Neural progenitor cell (in vitro differentiated cells): ENCODE data around the gene ZSCAN2. TPM values are rescaled to one million over a fixed set of nuclear protein-coding genes. Genes with fewer than 3 reads are reported as not detected.

Experiments used
- DNase-seq: peaks from one replicate; pipeline ENCODE4 v3.0.0-alpha.2; 2016; ENCODE audit warnings: low spot score
- H2AFZ ChIP-seq: fragments of 200-600 bp; sonication (generic); replicated peaks from 2 replicates; pipeline ENCODE4 v1.6.1; 2016; ENCODE audit warnings: antibody characterized with exemption
- H3F3A ChIP-seq: fragments of 200-600 bp; sonication (generic); 2 replicates; pipeline ENCODE4 v1.6.1; 2016; ENCODE audit warnings: antibody characterized with exemption, low read depth
- H3K27ac ChIP-seq: fragments of 200-600 bp; sonication (generic); 2 replicates; pipeline ENCODE4 v1.5.1; 2016; ENCODE audit warnings: mild to moderate bottlenecking
- H3K27me3 ChIP-seq: fragments of 200-600 bp; sonication (generic); 2 replicates; pipeline ENCODE4 v1.6.1; 2016; ENCODE audit warnings: mild to moderate bottlenecking, moderate library complexity
- H3K36me3 ChIP-seq: fragments of 200-600 bp; sonication (generic); 2 replicates; pipeline ENCODE4 v1.5.1; 2016
- H3K4me1 ChIP-seq: fragments of 200-600 bp; sonication (generic); 2 replicates; pipeline ENCODE4 v1.6.1; 2016; ENCODE audit warnings: mixed run types
- H3K4me2 ChIP-seq: fragments of 200-600 bp; sonication (generic); 2 replicates; pipeline ENCODE4 v1.6.1; 2016
- H3K4me3 ChIP-seq: fragments of 200-600 bp; sonication (generic); 2 replicates; pipeline ENCODE4 v1.5.1; 2016
- H3K79me2 ChIP-seq: fragments of 200-600 bp; sonication (generic); 2 replicates; pipeline ENCODE4 v1.6.1; 2016; ENCODE audit warnings: low read depth
- H3K9ac ChIP-seq: fragments of 200-600 bp; sonication (generic); 2 replicates; pipeline ENCODE4 v1.6.1; 2016
- H3K9me3 ChIP-seq: fragments of 200-600 bp; sonication (generic); 2 replicates; pipeline ENCODE4 v1.5.1; 2016; ENCODE audit warnings: low read depth
- H4K20me1 ChIP-seq: fragments of 200-600 bp; sonication (generic); 2 replicates; pipeline ENCODE4 v1.6.1; 2016; ENCODE audit warnings: low read depth
- H3K27ac Mint-ChIP-seq: 3 replicates; pipeline ENCODE4 v1.8.0; 2021; ENCODE audit warnings: mixed read lengths
- H3K27me3 Mint-ChIP-seq: 2 replicates; pipeline ENCODE4 v1.8.0; 2022; ENCODE audit warnings: low read depth, mild to moderate bottlenecking, inconsistent platforms, moderate library complexity, mixed read lengths; ENCODE audit not compliant: insufficient read depth
- H3K36me3 Mint-ChIP-seq: 3 replicates; pipeline ENCODE4 v1.8.0; 2021; ENCODE audit warnings: mixed read lengths
- H3K4me1 Mint-ChIP-seq: 3 replicates; pipeline ENCODE4 v1.8.0; 2021; ENCODE audit warnings: mixed read lengths
- H3K4me3 Mint-ChIP-seq: 3 replicates; pipeline ENCODE4 v1.8.0; 2021; ENCODE audit warnings: mild to moderate bottlenecking, moderate library complexity, mixed read lengths
- H3K9me3 Mint-ChIP-seq: 3 replicates; pipeline ENCODE4 v1.8.0; 2020; ENCODE audit warnings: mixed read lengths
- CTCF ChIP-seq: fragments of 200-600 bp; sonication (generic); IDR thresholded peaks from 2 replicates; pipeline ENCODE4 v1.5.1; 2017; ENCODE audit warnings: antibody characterized with exemption, mild to moderate bottlenecking
- EZH2 ChIP-seq: fragments of 200-600 bp; sonication (generic); IDR thresholded peaks from 2 replicates; pipeline ENCODE4 v1.6.1; 2017; ENCODE audit warnings: antibody characterized with exemption, mild to moderate bottlenecking, moderate library complexity
- EZH2phosphoT487 ChIP-seq: fragments of 200-600 bp; sonication (generic); IDR thresholded peaks from 2 replicates; pipeline ENCODE4 v1.6.1; 2017; ENCODE audit warnings: antibody characterized with exemption
- total RNA-seq: library from RNA; depleted of rRNA; stranded (reverse); fragments of >200 nt; gene quantifications from 2 replicates; pipeline ENCODE4 v1.2.3, GENCODE V29; 2015; ENCODE audit warnings: low replicate concordance

ZSCAN2 gene
- total RNA-seq, 1 donor from 2014 or later = 6.7 TPM

DNA sequence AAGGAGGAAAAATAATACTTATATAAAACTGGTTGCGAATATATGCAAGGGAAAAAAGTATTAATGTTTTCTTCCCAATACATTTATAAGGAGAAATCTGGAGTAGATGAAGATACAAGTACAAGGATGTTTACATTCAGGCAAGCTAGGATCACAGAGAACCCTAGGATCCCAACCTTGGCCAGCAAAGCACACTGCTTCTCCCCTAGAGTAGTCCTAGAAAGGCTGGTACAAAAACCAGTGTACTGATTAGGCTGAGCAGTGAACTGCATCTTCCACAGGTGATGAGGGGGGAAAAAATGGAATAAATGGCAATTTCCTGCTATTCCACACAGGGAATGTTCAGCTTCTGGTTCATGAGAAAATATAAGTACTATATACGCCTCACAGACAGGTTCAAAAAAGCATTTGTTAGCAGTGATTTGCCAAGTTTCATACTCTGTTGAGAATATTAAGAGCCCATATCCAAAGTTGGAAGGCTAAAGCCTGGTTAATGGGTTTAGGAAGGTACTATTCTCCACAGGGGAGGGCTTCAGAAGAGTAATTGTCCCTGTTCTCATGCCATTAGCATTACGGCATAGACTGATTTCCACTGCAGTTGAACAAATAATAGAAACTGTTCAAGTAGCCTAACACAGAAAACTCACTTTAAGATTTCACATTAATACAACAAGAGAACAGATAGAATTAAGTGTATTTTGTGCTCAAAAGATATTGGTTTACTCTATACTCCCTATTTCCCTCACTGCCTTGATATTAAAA lies 67.6 kb downstream of the ZSCAN2 start:
- H3K9ac ChIP-seq = no peak overlapping the region
- H3K27ac Mint-ChIP-seq = no peak overlapping the region

DNA sequence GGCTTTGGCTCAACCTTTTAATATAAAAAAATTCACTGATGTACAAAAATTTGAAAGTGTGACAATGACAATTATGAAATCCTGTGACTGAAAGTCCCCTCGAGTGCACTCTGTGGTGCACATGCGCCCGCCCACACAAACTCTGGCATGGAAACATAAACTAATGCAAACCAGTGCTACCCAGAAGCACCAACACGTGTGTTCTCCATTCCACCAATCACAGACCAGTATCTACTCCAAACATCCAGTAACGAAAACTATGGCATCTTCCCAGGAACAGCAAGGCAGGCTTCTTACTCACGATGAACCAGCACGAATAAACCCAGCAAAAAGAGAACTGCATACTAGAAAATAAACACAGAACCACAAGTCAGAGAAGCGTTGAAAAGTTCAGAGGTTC lies 68.9 kb downstream of the ZSCAN2 start:
- Mint-ChIP-seq H3K27ac (no peak overlapping the region), H3K27me3 (peaks cover 3% of the 10 kb centered on the region), H3K4me1 (no peaks in the 10 kb centered on the region), H3K9me3 (no peaks in the 10 kb centered on the region), H3K36me3 (peaks cover 38% of the 10 kb centered on the region), H3K4me3 (no peak overlapping the region)
- no peak overlapping the region for H3K4me2 ChIP-seq
- peaks cover 7% of the 10 kb centered on the region for H3K36me3 ChIP-seq
- H3K4me1 ChIP-seq = no peaks in the 10 kb centered on the region
- H3K27me3 ChIP-seq = no peaks in the 10 kb centered on the region
- H2AFZ ChIP-seq = no peak overlapping the region
- H3K4me3 ChIP-seq = no peak overlapping the region
- H3K9me3 ChIP-seq = no peaks in the 10 kb centered on the region
- TF ChIP-seq CTCF (no peak), EZH2phosphoT487 (no peak), EZH2 (no peak)
- H3K27ac ChIP-seq = no peak overlapping the region
- H3K79me2 ChIP-seq = no peaks in the 10 kb centered on the region
- H3K9ac ChIP-seq = no peak overlapping the region
- H4K20me1 ChIP-seq = no peaks in the 10 kb centered on the region
- no peak for DNase-seq
- H3F3A ChIP-seq = no peaks in the 10 kb centered on the region

More for the DNA sequence above, 67.6 kb downstream of the ZSCAN2 start:
- H3K4me3 ChIP-seq = no peak overlapping the region
- H3K4me2 ChIP-seq = no peak overlapping the region
- Mint-ChIP-seq H3K4me1 (no peaks in the 10 kb centered on the region), H3K9me3 (no peaks in the 10 kb centered on the region), H3K36me3 (peaks cover 33% of the 10 kb centered on the region), H3K27me3 (peaks cover 2% of the 10 kb centered on the region), H3K4me3 (no peak overlapping the region)
- no peak for TF ChIP-seq CTCF
- TF ChIP-seq EZH2 = no peak
- TF ChIP-seq EZH2phosphoT487 = no peak
- H3F3A ChIP-seq = no peaks in the 10 kb centered on the region
- H3K27ac ChIP-seq = no peak overlapping the region
- no peak overlapping the region for H2AFZ ChIP-seq
- H3K27me3 ChIP-seq = no peaks in the 10 kb centered on the region
- H3K79me2 ChIP-seq = no peaks in the 10 kb centered on the region
- DNase-seq = no peak
- H3K36me3 ChIP-seq = peaks cover 7% of the 10 kb centered on the region
- no peaks in the 10 kb centered on the region for H3K9me3 ChIP-seq
- H4K20me1 ChIP-seq = no peaks in the 10 kb centered on the region
- H3K4me1 ChIP-seq = no peaks in the 10 kb centered on the region

DNA sequence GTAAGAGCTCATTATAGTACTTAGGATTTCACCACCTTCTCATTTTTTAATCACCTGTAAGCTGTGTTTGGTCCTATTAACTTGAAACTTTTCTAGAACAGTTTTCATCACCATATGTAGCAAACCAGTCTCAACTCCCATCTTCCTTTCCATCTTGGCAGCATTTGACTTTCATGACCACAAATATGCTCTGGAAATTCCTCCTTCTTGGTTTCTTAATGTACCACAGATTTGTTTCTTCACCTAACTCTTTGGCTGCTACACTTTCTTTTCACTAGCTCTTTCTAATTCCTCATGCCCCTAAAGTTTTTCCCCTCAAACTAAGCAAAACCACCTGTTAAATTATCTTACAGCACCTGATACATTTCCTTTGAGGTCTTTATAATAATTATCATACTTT lies 70.4 kb downstream of the ZSCAN2 start:
- Histone ChIP-seq H3K36me3 (peaks cover 17% of the 10 kb centered on the region), H3K4me2 (no peak overlapping the region)
- H3K36me3 Mint-ChIP-seq = peaks cover 31% of the 10 kb centered on the region

More for the DNA sequence above, 70.4 kb downstream of the ZSCAN2 start:
- Histone ChIP-seq H3K4me3 (no peak overlapping the region), H3K27me3 (no peaks in the 10 kb centered on the region), H2AFZ (no peak overlapping the region), H3K9me3 (no peaks in the 10 kb centered on the region), H3K27ac (no peak overlapping the region), H3K9ac (no peak overlapping the region), H3K79me2 (peaks cover 3% of the 10 kb centered on the region), H3F3A (no peaks in the 10 kb centered on the region), H3K4me1 (no peaks in the 10 kb centered on the region), H4K20me1 (no peaks in the 10 kb centered on the region)
- no peak for DNase-seq
- TF ChIP-seq EZH2phosphoT487 (no peak), CTCF (no peak), EZH2 (no peak)
- H3K27me3 Mint-ChIP-seq = peaks cover 3% of the 10 kb centered on the region
- no peaks in the 10 kb centered on the region for H3K9me3 Mint-ChIP-seq
- no peaks in the 10 kb centered on the region for H3K4me1 Mint-ChIP-seq
- no peak overlapping the region for H3K4me3 Mint-ChIP-seq
- no peak overlapping the region for H3K27ac Mint-ChIP-seq

Other genes starting within 250 kb of the ZSCAN2 start
- 37.4 and 46.8 TPM in 2 replicates for gene WDR73, start 53.3 kb downstream of the ZSCAN2 start, total RNA-seq
- gene NMB, start 57.2 kb downstream of the ZSCAN2 start, total RNA-seq = 0.24 and 3.7 TPM in 2 replicates
- 402 and 589 TPM in 2 replicates for gene SEC11A, start 115.1 kb downstream of the ZSCAN2 start, total RNA-seq
- 5.8 and 10.3 TPM in 2 replicates for gene ZNF592, start 147.6 kb downstream of the ZSCAN2 start, total RNA-seq
- 5.4 and 9.5 TPM in 2 replicates for gene ALPK3, start 216.3 kb downstream of the ZSCAN2 start, total RNA-seq